NB4 (cell line): ENCODE data around the gene CCDC187.

Experiments used
- DNase-seq: peaks from one replicate; pipeline ENCODE4 v3.0.0; 2010; ENCODE audit warnings: low read depth
- H3K4me3 ChIP-seq: one replicate; pipeline ENCODE4 v1.5.1; 2011; ENCODE audit warnings: mild to moderate bottlenecking, low read depth, low read length, moderate library complexity
- CTCF ChIP-seq: IDR thresholded peaks from one replicate; pipeline ENCODE4 v1.5.1; 2012; ENCODE audit warnings: low read depth, low read length
- MAX ChIP-seq: IDR thresholded peaks from 2 replicates; pipeline ENCODE4 v1.6.1; 2011; ENCODE audit warnings: low read depth, low read length
- MYC ChIP-seq: IDR thresholded peaks from 2 replicates; pipeline ENCODE4 v1.6.1; 2011; ENCODE audit warnings: low read depth, low read length
- POLR2A ChIP-seq: IDR thresholded peaks from 2 replicates; pipeline ENCODE4 v1.6.1; 2011; ENCODE audit warnings: mild to moderate bottlenecking; ENCODE audit not compliant: insufficient read length; ENCODE audit errors: extremely low read depth

Gene CCDC187

GRCh38 chr9:136302527-136302926, 1.4 kb downstream of the CCDC187 start:
- H3K4me3 ChIP-seq, result no peak overlapping the region
- DNase-seq, result no peak
- no peak for TF ChIP-seq CTCF

GRCh38 chr9:136300866-136301265, 3.0 kb downstream of the CCDC187 start:
- TF ChIP-seq MYC, result no peak
- TF ChIP-seq CTCF, result no peak
- TF ChIP-seq MAX, result no peak
- no peak for TF ChIP-seq POLR2A
- no peak for DNase-seq
- no peak overlapping the region for H3K4me3 ChIP-seq

- no peak for DNase-seq
- TF ChIP-seq MYC (no peak), POLR2A (no peak), MAX (no peak), CTCF (no peak)
Observed at GRCh38 chr9:136300016-136300545, 3.8 kb downstream of the CCDC187 start.

GRCh38 chr9:136299541-136299940, 4.4 kb downstream of the CCDC187 start:
- H3K4me3 ChIP-seq, result no peak overlapping the region
- DNase-seq, result no peak
- no peak for TF ChIP-seq CTCF
- no peak for TF ChIP-seq POLR2A
- no peak for TF ChIP-seq MYC
- TF ChIP-seq MAX, result no peak

More at GRCh38 chr9:136300016-136300545, 3.8 kb downstream of the CCDC187 start:
- H3K4me3 ChIP-seq, result no peak overlapping the region

GRCh38 chr9:136299116-136299515, 4.8 kb downstream of the CCDC187 start:
- no peak for DNase-seq
- H3K4me3 ChIP-seq, result no peak overlapping the region
- no peak for TF ChIP-seq MAX
- no peak for TF ChIP-seq MYC
- TF ChIP-seq CTCF, result no peak
- no peak for TF ChIP-seq POLR2A
